GM19238 (cell line): ENCODE results near the gene IDI1.

Experiments used
- DNase-seq: peaks from one replicate; pipeline ENCODE4 v3.0.0; 2011; ENCODE audit warnings: low spot score; ENCODE audit not compliant: insufficient read length

Gene IDI1

GRCh38 chr10:994836-995558, 53.9 kb downstream of the IDI1 start:
- no peak for DNase-seq

- no peak for DNase-seq
These were observed 56.0 kb downstream of the IDI1 start for GRCh38 chr10:992871-993270.

- no peak for DNase-seq
These were observed 56.5 kb downstream of the IDI1 start for GRCh38 chr10:992467-992866.

GRCh38 chr10:990808-991207, 58.1 kb downstream of the IDI1 start:
- DNase-seq: no peak
